DOHH2 (cell line): Measurements from ENCODE around the gene DYNC1LI1.

Experiments
- H3F3A ChIP-seq: fragments of 200-600 bp; sonication (generic), shearing (Covaris generic); 2 replicates; pipeline ENCODE4 v1.6.0; 2016; ENCODE audit warnings: antibody characterized with exemption, mild to moderate bottlenecking; ENCODE audit not compliant: control insufficient read depth, insufficient read depth
- H3K27ac ChIP-seq: fragments of 200-600 bp; sonication (generic); 2 replicates; pipeline ENCODE4 v1.5.1; 2014; ENCODE audit warnings: low read depth, mild to moderate bottlenecking, low read length, moderate library complexity
- H3K27me3 ChIP-seq: fragments of 200-600 bp; sonication (generic); 2 replicates; pipeline ENCODE4 v1.6.1; 2014; ENCODE audit warnings: mild to moderate bottlenecking, low read length, mixed read lengths; ENCODE audit not compliant: control insufficient read depth
- H3K36me3 ChIP-seq: fragments of 200-600 bp; sonication (generic); 2 replicates; pipeline ENCODE4 v1.6.1; 2014; ENCODE audit warnings: mild to moderate bottlenecking, low read length, moderate library complexity, mixed read lengths; ENCODE audit not compliant: control insufficient read depth
- H3K4me1 ChIP-seq: fragments of 200-600 bp; sonication (generic); 2 replicates; pipeline ENCODE4 v1.6.1; 2014; ENCODE audit warnings: mild to moderate bottlenecking, low read length, mixed read lengths; ENCODE audit not compliant: control insufficient read depth
- H3K4me2 ChIP-seq: fragments of 200-600 bp; sonication (generic); 2 replicates; pipeline ENCODE4 v1.6.0; 2014; ENCODE audit warnings: mild to moderate bottlenecking, low read length, moderate library complexity
- H3K4me3 ChIP-seq: fragments of 200-600 bp; sonication (generic); 2 replicates; pipeline ENCODE4 v1.5.1; 2014; ENCODE audit warnings: mild to moderate bottlenecking, low read length, mixed read lengths
- H3K79me2 ChIP-seq: fragments of 200-600 bp; sonication (generic); 2 replicates; pipeline ENCODE4 v1.6.1; 2014; ENCODE audit warnings: mild to moderate bottlenecking, low read length, mixed read lengths; ENCODE audit not compliant: control insufficient read depth
- H3K9me2 ChIP-seq: fragments of 200-600 bp; sonication (generic); replicated peaks from 2 replicates; pipeline ENCODE4 v1.6.1; 2014; ENCODE audit warnings: mild to moderate bottlenecking, low read length, mixed read lengths; ENCODE audit not compliant: control insufficient read depth
- H3K9me3 ChIP-seq: fragments of 200-600 bp; sonication (generic); 2 replicates; pipeline ENCODE4 v1.6.1; 2014; ENCODE audit warnings: antibody characterized with exemption, low read length, mixed read lengths; ENCODE audit not compliant: control insufficient read depth, insufficient read depth
- H4K20me1 ChIP-seq: fragments of 200-600 bp; sonication (generic); 2 replicates; pipeline ENCODE4 v1.6.0; 2014; ENCODE audit warnings: low read depth, mild to moderate bottlenecking, antibody characterized with exemption, low read length, moderate library complexity; ENCODE audit not compliant: control insufficient read depth, insufficient read depth
- EZH2phosphoT487 ChIP-seq: fragments of 200-600 bp; sonication (generic); IDR thresholded peaks from 2 replicates; pipeline ENCODE4 v1.6.1; 2017; ENCODE audit warnings: borderline replicate concordance, mild to moderate bottlenecking, antibody characterized with exemption, low read length, moderate library complexity, mixed read lengths
- TF ChIP-seq, protein P1 (sequence below): fragments of 200-600 bp; sonication (generic); IDR thresholded peaks from one replicate; pipeline ENCODE4 v1.5.1; 2014; ENCODE audit warnings: antibody characterized with exemption, mild to moderate bottlenecking, low read depth, low read length; ENCODE audit not compliant: poor library complexity, severe bottlenecking

The DYNC1LI1 gene

DNA sequence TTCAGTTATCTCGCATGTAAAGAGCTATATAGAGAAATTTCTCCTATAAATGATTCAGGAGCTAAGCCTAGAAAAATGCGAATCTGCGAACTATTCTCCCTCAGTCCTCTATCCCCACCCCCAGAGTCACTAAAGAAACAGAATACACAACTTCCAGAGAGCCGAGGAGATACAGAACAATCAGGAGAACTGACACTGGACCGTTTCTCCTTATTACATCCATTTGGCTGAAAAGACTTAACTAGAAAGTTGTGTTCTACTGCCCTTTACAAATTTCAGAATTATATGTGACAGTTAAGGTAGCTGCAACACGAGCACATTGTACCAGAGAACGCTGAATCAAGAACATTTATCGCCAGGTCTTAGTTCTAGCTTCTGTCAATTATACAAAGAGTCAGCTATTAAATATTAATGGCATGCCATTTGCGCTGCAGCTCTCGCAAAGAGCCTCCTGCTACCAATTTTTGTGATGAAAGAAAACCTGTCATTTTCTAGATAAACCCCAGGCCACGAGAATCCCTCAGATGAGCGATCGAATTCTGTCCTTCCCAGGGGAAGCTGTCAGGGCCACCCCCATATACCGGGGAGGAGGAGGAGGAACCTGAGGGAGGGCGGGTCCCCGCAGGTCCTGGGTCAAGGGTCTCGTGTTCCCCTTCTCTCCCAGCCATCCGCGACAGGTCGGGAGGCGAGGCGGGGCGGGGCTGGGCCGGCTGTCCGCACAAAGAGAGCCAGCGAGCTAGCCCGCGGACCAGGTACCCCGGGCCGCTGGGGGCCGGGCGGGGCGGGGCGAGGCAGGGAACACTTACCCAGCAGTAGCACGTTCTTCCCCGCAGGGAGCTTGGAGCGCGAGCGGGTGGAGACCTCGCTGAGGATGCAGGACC lies 878 bp downstream of the DYNC1LI1 start:
- H4K20me1 ChIP-seq = peaks cover 7% of the 10 kb centered on the region
- peak overlapping the region; percentile 88 for H3K4me2 ChIP-seq
- no peak for TF ChIP-seq EZH2phosphoT487
- TF ChIP-seq, protein P1, sequence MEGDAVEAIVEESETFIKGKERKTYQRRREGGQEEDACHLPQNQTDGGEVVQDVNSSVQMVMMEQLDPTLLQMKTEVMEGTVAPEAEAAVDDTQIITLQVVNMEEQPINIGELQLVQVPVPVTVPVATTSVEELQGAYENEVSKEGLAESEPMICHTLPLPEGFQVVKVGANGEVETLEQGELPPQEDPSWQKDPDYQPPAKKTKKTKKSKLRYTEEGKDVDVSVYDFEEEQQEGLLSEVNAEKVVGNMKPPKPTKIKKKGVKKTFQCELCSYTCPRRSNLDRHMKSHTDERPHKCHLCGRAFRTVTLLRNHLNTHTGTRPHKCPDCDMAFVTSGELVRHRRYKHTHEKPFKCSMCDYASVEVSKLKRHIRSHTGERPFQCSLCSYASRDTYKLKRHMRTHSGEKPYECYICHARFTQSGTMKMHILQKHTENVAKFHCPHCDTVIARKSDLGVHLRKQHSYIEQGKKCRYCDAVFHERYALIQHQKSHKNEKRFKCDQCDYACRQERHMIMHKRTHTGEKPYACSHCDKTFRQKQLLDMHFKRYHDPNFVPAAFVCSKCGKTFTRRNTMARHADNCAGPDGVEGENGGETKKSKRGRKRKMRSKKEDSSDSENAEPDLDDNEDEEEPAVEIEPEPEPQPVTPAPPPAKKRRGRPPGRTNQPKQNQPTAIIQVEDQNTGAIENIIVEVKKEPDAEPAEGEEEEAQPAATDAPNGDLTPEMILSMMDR = no peak
- peak overlapping the region; percentile 95 for H3K4me3 ChIP-seq
- no peaks in the 10 kb centered on the region for H3K27me3 ChIP-seq
- no peaks in the 10 kb centered on the region for H3K9me2 ChIP-seq
- H3K36me3 ChIP-seq = peaks cover 29% of the 10 kb centered on the region
- peaks cover 28% of the 10 kb centered on the region for H3K4me1 ChIP-seq
- peaks cover 58% of the 10 kb centered on the region for H3K79me2 ChIP-seq
- H3K27ac ChIP-seq = peak overlapping the region; percentile 64
- H3F3A ChIP-seq = peaks cover 3% of the 10 kb centered on the region; the same call in 1 of the 2 replicates
- no peaks in the 10 kb centered on the region for H3K9me3 ChIP-seq

DNA sequence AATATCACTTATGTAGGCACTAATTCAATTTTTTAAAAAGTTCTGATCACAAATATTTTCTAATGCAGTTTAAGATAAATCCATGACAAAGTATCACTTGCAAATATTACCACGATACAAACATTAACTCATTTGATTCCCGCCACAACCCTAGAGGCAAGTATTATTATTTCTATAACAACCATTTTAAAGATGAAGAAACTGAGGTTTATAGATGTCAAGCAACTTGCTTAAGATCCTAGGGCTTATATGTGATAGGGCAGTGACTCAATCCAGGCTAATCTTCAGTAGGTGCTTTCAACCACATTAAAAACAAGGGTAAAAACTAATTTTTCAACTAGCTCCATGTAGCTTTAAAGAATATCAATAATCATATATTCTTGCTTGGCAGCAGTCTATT lies 1.7 kb downstream of the DYNC1LI1 start:
- H3K27ac ChIP-seq = no peak overlapping the region
- TF ChIP-seq, protein P1 = no peak
- no peak for TF ChIP-seq EZH2phosphoT487
- no peaks in the 10 kb centered on the region for H3K9me3 ChIP-seq
- H3K4me1 ChIP-seq = peaks cover 28% of the 10 kb centered on the region
- peaks cover 7% of the 10 kb centered on the region for H4K20me1 ChIP-seq
- peak overlapping the region; percentile 88 for H3K4me2 ChIP-seq
- H3K4me3 ChIP-seq = peak overlapping the region; percentile 95
- H3K9me2 ChIP-seq = no peaks in the 10 kb centered on the region
- no peaks in the 10 kb centered on the region for H3K27me3 ChIP-seq
- peaks cover 66% of the 10 kb centered on the region for H3K79me2 ChIP-seq
- peaks cover 32% of the 10 kb centered on the region for H3K36me3 ChIP-seq
- H3F3A ChIP-seq = peaks cover 3% of the 10 kb centered on the region; the same call in 1 of the 2 replicates

DNA sequence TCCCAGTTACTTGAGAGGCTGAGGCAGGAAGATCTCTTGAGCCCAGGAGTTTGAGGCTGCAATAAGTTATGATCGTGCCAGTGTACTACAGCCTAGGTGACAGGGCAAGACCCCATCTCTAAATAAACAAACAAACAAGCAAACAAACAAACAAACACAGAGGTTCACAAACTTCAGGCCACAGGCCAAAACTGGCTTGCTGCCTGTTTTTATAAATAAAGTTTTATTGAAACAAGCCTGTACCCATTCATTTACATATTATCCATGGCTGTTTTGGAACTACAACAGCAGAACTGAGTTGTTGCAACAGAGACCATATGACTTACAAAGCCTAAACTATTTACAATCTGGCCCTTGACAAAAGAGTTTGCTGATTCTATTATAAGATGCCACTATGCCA lies 6.5 kb downstream of the DYNC1LI1 start:
- H3K9me2 ChIP-seq = no peaks in the 10 kb centered on the region
- no peak overlapping the region for H3K27ac ChIP-seq
- peaks cover 3% of the 10 kb centered on the region; the same call in 1 of the 2 replicates for H3F3A ChIP-seq
- H3K4me1 ChIP-seq = peaks cover 12% of the 10 kb centered on the region
- no peak overlapping the region for H3K4me3 ChIP-seq
- peaks cover 90% of the 10 kb centered on the region for H3K79me2 ChIP-seq
- no peak overlapping the region for H3K4me2 ChIP-seq
- TF ChIP-seq, protein P1 = no peak
- no peak for TF ChIP-seq EZH2phosphoT487
- H3K27me3 ChIP-seq = no peaks in the 10 kb centered on the region
- H3K36me3 ChIP-seq = peaks cover 36% of the 10 kb centered on the region
- peaks cover 7% of the 10 kb centered on the region for H4K20me1 ChIP-seq
- H3K9me3 ChIP-seq = no peaks in the 10 kb centered on the region
